Activated CD8-positive, alpha-beta T cell treated with anti-CD3 and anti-CD28 coated beads for 36 hours (primary cell): ENCODE data around the gene CGNL1. TPM values are rescaled to one million over a fixed set of nuclear protein-coding genes. Genes with fewer than 3 reads are reported as not detected.

Experiments used
- ATAC-seq: fragments of 200-7000 bp; cut with Tn5 transposase; one replicate; pipeline ENCODE4 v1.10.0; 2021; ENCODE audit warnings: mild to moderate bottlenecking, moderate library complexity
- CTCF ChIA-PET: fragments of 350-600 bp; sonication (Branson Sonifier 250); formaldehyde crosslinking; loops from one replicate; lab custom pipeline; 2021; ENCODE audit warnings: antibody characterized with exemption; lab: Charles Lee
- POLR2A ChIA-PET: fragments of 350-600 bp; sonication (Branson Sonifier 250); formaldehyde crosslinking; loops from one replicate; lab custom pipeline; 2021; ENCODE audit warnings: antibody characterized with exemption; lab: Charles Lee
- DNase-seq: peaks from one replicate; pipeline ENCODE4 v3.0.0-alpha.2; 2020
- H3K27ac Mint-ChIP-seq: one replicate; pipeline ENCODE4 v1.8.0; 2021; ENCODE audit warnings: mild to moderate bottlenecking, mixed read lengths
- H3K27me3 Mint-ChIP-seq: one replicate; pipeline ENCODE4 v1.8.0; 2021; ENCODE audit warnings: mixed read lengths
- H3K36me3 Mint-ChIP-seq: one replicate; pipeline ENCODE4 v1.8.0; 2021; ENCODE audit warnings: low read depth, mixed read lengths
- H3K4me1 Mint-ChIP-seq: one replicate; pipeline ENCODE4 v1.8.0; 2021; ENCODE audit warnings: low read depth, mixed read lengths
- H3K4me3 Mint-ChIP-seq: one replicate; pipeline ENCODE4 v1.8.0; 2021; ENCODE audit warnings: mild to moderate bottlenecking, moderate library complexity, mixed read lengths
- H3K9me3 Mint-ChIP-seq: one replicate; pipeline ENCODE4 v1.8.0; 2021; ENCODE audit warnings: mixed read lengths
- intact Hi-C: fragments of 100-400 bp; cut with micrococcal nuclease; formaldehyde crosslinking; loops from one replicate; pipeline ENCODE4 v1.10.0; 2022
- total RNA-seq, 2 experiments: library from RNA; stranded (reverse); gene quantifications; one replicate each; pipeline ENCODE4 v1.2.3, GENCODE V29; 2021
- TF ChIP-seq, protein P1 (sequence below): fragments of 200-600 bp; IDR thresholded peaks from one replicate; pipeline ENCODE4 v1.8.0; 2022; ENCODE audit warnings: antibody characterized with exemption, mild to moderate bottlenecking

The CGNL1 gene
- total RNA-seq, 2 experiments from 2014 or later: not detected

DNA sequence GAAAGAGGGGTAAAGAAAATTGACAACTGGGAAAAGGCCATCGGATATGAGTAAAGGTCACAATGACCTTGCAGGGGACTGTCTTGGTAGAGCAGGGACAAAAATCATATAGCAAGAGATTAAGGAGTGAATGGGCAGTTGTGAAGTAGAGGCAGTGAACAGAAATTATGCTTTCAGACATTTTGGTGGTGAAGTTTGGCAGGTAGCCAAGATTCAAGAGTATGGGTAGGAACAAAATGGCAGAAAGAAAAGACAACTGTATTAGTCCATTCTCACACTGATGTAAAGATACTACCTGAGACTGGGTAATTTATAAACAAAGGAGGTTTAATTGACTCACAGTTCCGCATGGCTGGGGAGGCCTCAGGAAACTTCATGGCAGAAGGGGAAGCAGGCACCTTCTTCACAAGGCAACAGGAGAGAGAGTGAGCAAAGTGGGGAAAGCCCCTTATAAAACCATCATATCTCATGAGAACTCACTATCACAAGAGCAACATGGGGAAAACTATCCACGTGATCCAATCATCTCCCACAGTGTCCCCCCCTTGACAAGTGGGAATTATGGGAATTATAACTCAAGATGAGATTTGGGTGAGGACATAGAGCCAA, 84.0 kb downstream of the CGNL1 start:
- TF ChIP-seq, protein P1, sequence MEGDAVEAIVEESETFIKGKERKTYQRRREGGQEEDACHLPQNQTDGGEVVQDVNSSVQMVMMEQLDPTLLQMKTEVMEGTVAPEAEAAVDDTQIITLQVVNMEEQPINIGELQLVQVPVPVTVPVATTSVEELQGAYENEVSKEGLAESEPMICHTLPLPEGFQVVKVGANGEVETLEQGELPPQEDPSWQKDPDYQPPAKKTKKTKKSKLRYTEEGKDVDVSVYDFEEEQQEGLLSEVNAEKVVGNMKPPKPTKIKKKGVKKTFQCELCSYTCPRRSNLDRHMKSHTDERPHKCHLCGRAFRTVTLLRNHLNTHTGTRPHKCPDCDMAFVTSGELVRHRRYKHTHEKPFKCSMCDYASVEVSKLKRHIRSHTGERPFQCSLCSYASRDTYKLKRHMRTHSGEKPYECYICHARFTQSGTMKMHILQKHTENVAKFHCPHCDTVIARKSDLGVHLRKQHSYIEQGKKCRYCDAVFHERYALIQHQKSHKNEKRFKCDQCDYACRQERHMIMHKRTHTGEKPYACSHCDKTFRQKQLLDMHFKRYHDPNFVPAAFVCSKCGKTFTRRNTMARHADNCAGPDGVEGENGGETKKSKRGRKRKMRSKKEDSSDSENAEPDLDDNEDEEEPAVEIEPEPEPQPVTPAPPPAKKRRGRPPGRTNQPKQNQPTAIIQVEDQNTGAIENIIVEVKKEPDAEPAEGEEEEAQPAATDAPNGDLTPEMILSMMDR: no peak
- ChIA-PET CTCF (no interaction called here), POLR2A (no interaction called here)
- DNase-seq (no peak), ATAC-seq (no peak)
- Mint-ChIP-seq H3K4me3 (no peak overlapping the region), H3K36me3 (no peaks in the 10 kb centered on the region), H3K27me3 (peaks cover 3% of the 10 kb centered on the region), H3K9me3 (no peaks in the 10 kb centered on the region), H3K4me1 (no peaks in the 10 kb centered on the region), H3K27ac (no peak overlapping the region)
- intact Hi-C loops: no loop called here

DNA sequence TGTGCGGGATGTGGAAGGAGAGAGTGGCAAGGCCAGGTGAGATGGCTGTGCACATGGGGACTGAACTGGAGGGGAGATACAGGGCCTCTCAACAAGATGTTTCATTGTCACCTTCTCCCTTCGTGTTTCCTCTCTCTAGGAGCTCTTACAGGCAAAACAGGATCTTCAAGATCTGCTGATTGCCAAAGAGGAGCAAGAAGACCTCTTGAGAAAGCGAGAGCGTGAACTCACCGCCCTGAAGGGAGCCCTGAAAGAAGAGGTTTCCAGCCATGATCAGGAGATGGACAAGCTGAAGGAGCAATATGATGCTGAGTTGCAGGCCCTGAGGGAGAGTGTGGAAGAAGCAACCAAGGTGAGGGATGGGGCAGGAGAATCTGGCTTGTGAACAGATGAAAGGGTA, 85.2 kb downstream of the CGNL1 start:
- Mint-ChIP-seq H3K27ac (no peak overlapping the region), H3K9me3 (no peaks in the 10 kb centered on the region), H3K4me3 (no peak overlapping the region), H3K4me1 (no peaks in the 10 kb centered on the region), H3K36me3 (no peaks in the 10 kb centered on the region), H3K27me3 (peaks cover 4% of the 10 kb centered on the region)
- ChIA-PET CTCF (no interaction called here), POLR2A (no interaction called here)
- intact Hi-C loops: no loop called here
- TF ChIP-seq, protein P1: no peak
- no peak for ATAC-seq
- DNase-seq: no peak

DNA sequence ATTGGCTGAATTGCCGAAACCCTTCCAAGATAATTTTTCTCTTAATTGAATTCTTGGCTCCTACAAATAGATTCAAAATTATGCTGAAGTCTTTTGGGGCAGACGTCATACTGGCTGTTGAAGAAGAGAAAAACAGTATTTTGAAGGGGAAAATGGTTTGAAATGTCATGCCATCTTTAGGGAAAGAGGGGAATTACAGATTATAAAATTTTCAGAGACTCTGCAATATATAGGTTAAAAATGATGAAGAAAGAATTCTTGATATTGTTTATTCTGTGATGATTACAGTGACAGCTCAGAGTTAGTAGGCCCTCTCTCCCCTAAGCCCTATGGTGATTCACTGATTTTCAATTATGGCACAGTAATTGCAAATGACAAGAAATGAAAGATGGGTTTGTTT, 86.1 kb downstream of the CGNL1 start:
- Mint-ChIP-seq H3K27me3 (peaks cover 8% of the 10 kb centered on the region), H3K36me3 (no peaks in the 10 kb centered on the region), H3K4me3 (no peak overlapping the region), H3K4me1 (no peaks in the 10 kb centered on the region), H3K27ac (no peak overlapping the region), H3K9me3 (no peaks in the 10 kb centered on the region)
- TF ChIP-seq, protein P1: no peak
- CTCF ChIA-PET: interaction anchor here (0.5 kb wide), 1 partner anchor 290 kb away, joined by 3 read pairs; no protein-coding TSS in a partner anchor
- POLR2A ChIA-PET: no interaction called here
- ATAC-seq (no peak), DNase-seq (no peak)
- intact Hi-C loops: no loop called here

- H3K27ac Mint-ChIP-seq: no peak overlapping the region
- H3K9me3 Mint-ChIP-seq: no peaks in the 10 kb centered on the region
- TF ChIP-seq, protein P1: no peak
- no peak overlapping the region for H3K4me3 Mint-ChIP-seq
- intact Hi-C loops: no loop called here
- H3K4me1 Mint-ChIP-seq: no peaks in the 10 kb centered on the region
- CTCF ChIA-PET: interaction anchor here (1.4 kb wide), 1 partner anchor 64 kb away, joined by 3 read pairs; no protein-coding TSS in a partner anchor
- DNase-seq: no peak
- no peak for ATAC-seq
- H3K36me3 Mint-ChIP-seq: no peaks in the 10 kb centered on the region
- POLR2A ChIA-PET: no interaction called here
- H3K27me3 Mint-ChIP-seq: peaks cover 10% of the 10 kb centered on the region
Measured at GRCh38 chr15:57463360-57463759, 87.1 kb downstream of the CGNL1 start.

DNA sequence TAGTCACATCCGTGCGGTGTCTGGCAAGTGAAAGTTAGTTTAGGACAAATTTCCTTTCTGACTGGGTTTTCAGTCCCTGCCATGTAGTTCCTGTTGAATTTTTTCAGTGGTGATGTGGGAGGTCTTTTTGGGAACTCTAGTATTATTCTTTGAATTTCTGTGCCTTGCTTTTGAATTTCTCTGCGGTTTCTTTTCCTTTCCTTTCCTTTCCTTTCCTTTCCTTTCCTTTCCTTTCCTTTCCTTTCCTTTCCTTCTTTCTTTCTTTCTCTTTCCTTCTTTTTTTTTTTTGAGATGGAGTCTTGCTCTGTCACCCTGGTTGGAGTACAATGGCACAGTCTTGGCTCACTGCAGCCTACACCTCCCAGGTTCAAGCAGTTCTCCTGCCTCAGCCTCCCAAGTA, 88.2 kb downstream of the CGNL1 start:
- ATAC-seq (no peak), DNase-seq (no peak)
- intact Hi-C loops: no loop called here
- ChIA-PET POLR2A (no interaction called here), CTCF (interaction anchor here (1.4 kb wide), 1 partner anchor 63 kb away, joined by 3 read pairs; no protein-coding TSS in a partner anchor)
- TF ChIP-seq, protein P1: no peak
- Mint-ChIP-seq H3K36me3 (no peaks in the 10 kb centered on the region), H3K4me3 (no peak overlapping the region), H3K27ac (no peak overlapping the region), H3K4me1 (no peaks in the 10 kb centered on the region), H3K9me3 (no peaks in the 10 kb centered on the region), H3K27me3 (peaks cover 19% of the 10 kb centered on the region)
